ENCODE measurements around the gene TGFB2.

The TGFB2 gene

GRCh38 chr1:218357211-218357892, 12.2 kb downstream of the TGFB2 start:
- Histone ChIP-seq H3K27ac (ENCODE audit: insufficient read depth, low read depth, low read length, poor library complexity, severe bottlenecking) (no peak overlapping the region), H3K27me3 (ENCODE audit: control insufficient read depth, insufficient read depth, low read length, poor library complexity, severe bottlenecking) (no peaks in the 10 kb centered on the region), H3K9me3 (ENCODE audit: control insufficient read depth, low read length) (no peaks in the 10 kb centered on the region), H3K4me1 (ENCODE audit: control insufficient read depth, insufficient read depth, low read length) (no peaks in the 10 kb centered on the region), H3K4me3 (ENCODE audit: insufficient read depth, low read depth, low read length) (no peak overlapping the region), H3K36me3 (ENCODE audit: control insufficient read depth, insufficient read depth, low read length) (no peaks in the 10 kb centered on the region)
- 94 to 95% methylated on average over 10 of the region's 10 CpGs for WGBS, 2 experiments

- Histone ChIP-seq H3K36me3 (ENCODE audit: control insufficient read depth, insufficient read depth, low read length) (no peaks in the 10 kb centered on the region), H3K9me3 (ENCODE audit: control insufficient read depth, low read length) (no peaks in the 10 kb centered on the region), H3K4me3 (ENCODE audit: insufficient read depth, low read depth, low read length) (no peak overlapping the region), H3K27ac (ENCODE audit: insufficient read depth, low read depth, low read length, poor library complexity, severe bottlenecking) (no peak overlapping the region), H3K4me1 (ENCODE audit: control insufficient read depth, insufficient read depth, low read length) (no peaks in the 10 kb centered on the region), H3K27me3 (ENCODE audit: control insufficient read depth, insufficient read depth, low read length, poor library complexity, severe bottlenecking) (no peaks in the 10 kb centered on the region)
- 89 to 93% methylated on average over 2 to 3 of the region's 3 CpGs for WGBS, 2 experiments
Observed at GRCh38 chr1:218357893-218358232, 12.7 kb downstream of the TGFB2 start.

- Histone ChIP-seq H3K27ac (ENCODE audit: insufficient read depth, low read depth, low read length, poor library complexity, severe bottlenecking) (no peak overlapping the region), H3K36me3 (ENCODE audit: control insufficient read depth, insufficient read depth, low read length) (no peaks in the 10 kb centered on the region), H3K4me3 (ENCODE audit: insufficient read depth, low read depth, low read length) (no peak overlapping the region), H3K27me3 (ENCODE audit: control insufficient read depth, insufficient read depth, low read length, poor library complexity, severe bottlenecking) (no peaks in the 10 kb centered on the region), H3K4me1 (ENCODE audit: control insufficient read depth, insufficient read depth, low read length) (no peaks in the 10 kb centered on the region), H3K9me3 (ENCODE audit: control insufficient read depth, low read length) (no peaks in the 10 kb centered on the region)
- WGBS, 2 experiments, result 87 to 88% methylated on average over 7 of the region's 7 CpGs
Observed at GRCh38 chr1:218361298-218362065, 16.3 kb downstream of the TGFB2 start.

- H3K9me3 ChIP-seq (ENCODE audit: control insufficient read depth, low read length), result no peaks in the 10 kb centered on the region
- 96 to 98% methylated on average over 4 to 5 of the region's 5 CpGs for WGBS, 2 experiments
- H3K4me3 ChIP-seq (ENCODE audit: insufficient read depth, low read depth, low read length), result no peak overlapping the region
- H3K27me3 ChIP-seq (ENCODE audit: control insufficient read depth, insufficient read depth, low read length, poor library complexity, severe bottlenecking), result no peaks in the 10 kb centered on the region
- no peaks in the 10 kb centered on the region for H3K36me3 ChIP-seq (ENCODE audit: control insufficient read depth, insufficient read depth, low read length)
- H3K27ac ChIP-seq (ENCODE audit: insufficient read depth, low read depth, low read length, poor library complexity, severe bottlenecking), result no peak overlapping the region
- no peaks in the 10 kb centered on the region for H3K4me1 ChIP-seq (ENCODE audit: control insufficient read depth, insufficient read depth, low read length)
Observed at GRCh38 chr1:218362418-218363076, 17.4 kb downstream of the TGFB2 start.

GRCh38 chr1:218363141-218363540, 18.0 kb downstream of the TGFB2 start:
- Histone ChIP-seq H3K36me3 (ENCODE audit: control insufficient read depth, insufficient read depth, low read length) (no peaks in the 10 kb centered on the region), H3K27ac (ENCODE audit: insufficient read depth, low read depth, low read length, poor library complexity, severe bottlenecking) (no peak overlapping the region), H3K4me1 (ENCODE audit: control insufficient read depth, insufficient read depth, low read length) (no peaks in the 10 kb centered on the region), H3K27me3 (ENCODE audit: control insufficient read depth, insufficient read depth, low read length, poor library complexity, severe bottlenecking) (no peaks in the 10 kb centered on the region), H3K9me3 (ENCODE audit: control insufficient read depth, low read length) (no peaks in the 10 kb centered on the region), H3K4me3 (ENCODE audit: insufficient read depth, low read depth, low read length) (no peak overlapping the region)
- WGBS, 2 experiments, result 96 to 100% methylated on average over 1 of the region's 1 CpG

GRCh38 chr1:218364028-218364710, 19.0 kb downstream of the TGFB2 start:
- Histone ChIP-seq H3K27ac (ENCODE audit: insufficient read depth, low read depth, low read length, poor library complexity, severe bottlenecking) (no peak overlapping the region), H3K4me3 (ENCODE audit: insufficient read depth, low read depth, low read length) (no peak overlapping the region), H3K4me1 (ENCODE audit: control insufficient read depth, insufficient read depth, low read length) (no peaks in the 10 kb centered on the region), H3K9me3 (ENCODE audit: control insufficient read depth, low read length) (no peaks in the 10 kb centered on the region), H3K27me3 (ENCODE audit: control insufficient read depth, insufficient read depth, low read length, poor library complexity, severe bottlenecking) (no peaks in the 10 kb centered on the region), H3K36me3 (ENCODE audit: control insufficient read depth, insufficient read depth, low read length) (no peaks in the 10 kb centered on the region)
- 92% methylated on average over 8 of the region's 8 CpGs for WGBS, 2 experiments

GRCh38 chr1:218365226-218365999, 20.3 kb downstream of the TGFB2 start:
- 92% methylated on average over 15 of the region's 15 CpGs for WGBS, 2 experiments
- H3K4me3 ChIP-seq (ENCODE audit: insufficient read depth, low read depth, low read length), result no peak overlapping the region
- H3K27ac ChIP-seq (ENCODE audit: insufficient read depth, low read depth, low read length, poor library complexity, severe bottlenecking), result no peak overlapping the region
- no peaks in the 10 kb centered on the region for H3K27me3 ChIP-seq (ENCODE audit: control insufficient read depth, insufficient read depth, low read length, poor library complexity, severe bottlenecking)
- H3K4me1 ChIP-seq (ENCODE audit: control insufficient read depth, insufficient read depth, low read length), result no peaks in the 10 kb centered on the region
- no peaks in the 10 kb centered on the region for H3K9me3 ChIP-seq (ENCODE audit: control insufficient read depth, low read length)
- no peaks in the 10 kb centered on the region for H3K36me3 ChIP-seq (ENCODE audit: control insufficient read depth, insufficient read depth, low read length)

- no peaks in the 10 kb centered on the region for H3K36me3 ChIP-seq (ENCODE audit: control insufficient read depth, insufficient read depth, low read length)
- no peaks in the 10 kb centered on the region for H3K9me3 ChIP-seq (ENCODE audit: control insufficient read depth, low read length)
- no peak overlapping the region for H3K27ac ChIP-seq (ENCODE audit: insufficient read depth, low read depth, low read length, poor library complexity, severe bottlenecking)
- no peaks in the 10 kb centered on the region for H3K27me3 ChIP-seq (ENCODE audit: control insufficient read depth, insufficient read depth, low read length, poor library complexity, severe bottlenecking)
- 89 to 93% methylated on average over 4 to 5 of the region's 5 CpGs for WGBS, 2 experiments
- H3K4me3 ChIP-seq (ENCODE audit: insufficient read depth, low read depth, low read length), result no peak overlapping the region
- no peaks in the 10 kb centered on the region for H3K4me1 ChIP-seq (ENCODE audit: control insufficient read depth, insufficient read depth, low read length)
Observed at GRCh38 chr1:218366322-218367052, 21.4 kb downstream of the TGFB2 start.

- WGBS, 2 experiments, result 90% methylated on average over 4 of the region's 4 CpGs
- no peaks in the 10 kb centered on the region for H3K36me3 ChIP-seq (ENCODE audit: control insufficient read depth, insufficient read depth, low read length)
Observed at GRCh38 chr1:218367118-218367517, 22.0 kb downstream of the TGFB2 start.

More at GRCh38 chr1:218367118-218367517, 22.0 kb downstream of the TGFB2 start:
- H3K27ac ChIP-seq (ENCODE audit: insufficient read depth, low read depth, low read length, poor library complexity, severe bottlenecking), result no peak overlapping the region
- H3K9me3 ChIP-seq (ENCODE audit: control insufficient read depth, low read length), result no peaks in the 10 kb centered on the region
- no peaks in the 10 kb centered on the region for H3K27me3 ChIP-seq (ENCODE audit: control insufficient read depth, insufficient read depth, low read length, poor library complexity, severe bottlenecking)
- no peaks in the 10 kb centered on the region for H3K4me1 ChIP-seq (ENCODE audit: control insufficient read depth, insufficient read depth, low read length)
- no peak overlapping the region for H3K4me3 ChIP-seq (ENCODE audit: insufficient read depth, low read depth, low read length)
